K562 (cell line): ENCODE results near the gene MTNR1B. TPM values are rescaled to one million over a fixed set of nuclear protein-coding genes. Genes with fewer than 3 reads are reported as not detected.

ENCODE experiments used
- ATAC-seq: fragments of 200-7000 bp; cut with Tn5 transposase; 3 replicates; pipeline ENCODE4 v1.9.1; 2020; ENCODE audit warnings: moderate library complexity
- BruUV-seq: library from RNA; stranded (reverse); fragments of 400-500 nt; replicated peaks from 2 replicates; lab custom pipeline; 2021; lab: Mats Ljungman, UMichigan
- CTCF ChIA-PET: fragments of 300-600 bp; formaldehyde crosslinking; extraction: SDS; loops from one replicate; lab custom pipeline; 2021; ENCODE audit warnings: low intra/inter-chr PET ratio; lab: Yijun Ruan, JAX
- POLR2A ChIA-PET: fragments of 300-600, 350-650 bp; sonication (Branson Sonifier 250); formaldehyde crosslinking; extraction: SDS; loops from one replicate; lab custom pipeline; 2021; ENCODE audit warnings: antibody characterized with exemption, inconsistent platforms; lab: Yijun Ruan, JAX
- DNase-seq, 4 experiments: peaks; one replicate each; pipeline versions ENCODE4 v3.0.0 to v3.0.0-alpha.2; 2011 to 2018; ENCODE audit warnings: low spot score in 3 of 4, mixed read lengths in 3 of 4; ENCODE audit errors: extremely low read depth in 1 of 4
- FAIRE-seq: peaks from 2 replicates; lab custom pipeline; 2011; peaks lifted over from hg19 to GRCh38; lab: Jason Lieb, UNC
- H2AFZ ChIP-seq: 2 replicates; pipeline ENCODE4 v1.6.0; 2011; ENCODE audit warnings: low read depth, low read length, control low read depth, inconsistent platforms
- H3K27ac ChIP-seq: fragments of 200-600 bp; 3 replicates; pipeline ENCODE4 v1.8.0; 2011; ENCODE audit warnings: low read depth, mild to moderate bottlenecking, control low read depth, inconsistent platforms, low read length, moderate library complexity, mixed read lengths; ENCODE audit errors: extremely low read depth
- H3K27me3 ChIP-seq, 2 experiments: fragments of 300-600 bp in 1 of 2; 2 replicates in 1 of 2; 3 replicates in 1 of 2; pipeline versions ENCODE4 v1.6.0 to v1.8.0; 2011; ENCODE audit warnings: inconsistent platforms in 2 of 2, low read length in 2 of 2, mild to moderate bottlenecking in 1 of 2, mixed read lengths in 1 of 2, moderate library complexity in 1 of 2; ENCODE audit not compliant: control insufficient read depth in 2 of 2, insufficient read depth in 2 of 2
- H3K36me3 ChIP-seq: fragments of 300-600 bp; 3 replicates; pipeline ENCODE4 v1.8.0; 2011; ENCODE audit warnings: mild to moderate bottlenecking, low read length, inconsistent platforms; ENCODE audit not compliant: control insufficient read depth, insufficient read depth
- H3K4me1 ChIP-seq, 2 experiments: fragments of 200-600 bp in 1 of 2; replicated peaks in 1 of 2; 2 replicates in 1 of 2; 3 replicates in 1 of 2; pipeline versions ENCODE4 v1.5.1 to v1.8.0; 2011; ENCODE audit warnings: inconsistent platforms in 2 of 2, low read length in 2 of 2, mild to moderate bottlenecking in 1 of 2, mixed read lengths in 1 of 2, moderate library complexity in 1 of 2; ENCODE audit not compliant: control insufficient read depth in 2 of 2, insufficient read depth in 2 of 2
- H3K4me2 ChIP-seq: 2 replicates; pipeline ENCODE4 v1.6.1; 2011; ENCODE audit warnings: low read length, control low read depth, inconsistent platforms, mixed read lengths; ENCODE audit not compliant: insufficient read depth
- H3K4me3 ChIP-seq: fragments of 200-600 bp; sonication (generic), shearing (Covaris generic); 2 replicates; pipeline ENCODE4 v1.5.1; 2016; ENCODE audit warnings: control low read depth, inconsistent platforms
- H3K79me2 ChIP-seq: fragments of 200-600 bp; 3 replicates; pipeline ENCODE4 v1.8.0; 2011; ENCODE audit warnings: low read length, inconsistent platforms; ENCODE audit not compliant: control insufficient read depth, insufficient read depth
- H3K9ac ChIP-seq, 2 experiments: 2 replicates each; pipeline versions ENCODE4 v1.6.0 to v1.6.1; 2011; ENCODE audit warnings: low read depth in 2 of 2, low read length in 2 of 2, control low read depth in 1 of 2, inconsistent platforms in 1 of 2, mild to moderate bottlenecking in 1 of 2, mixed read lengths in 1 of 2; ENCODE audit not compliant: insufficient read depth in 1 of 2
- H3K9me1 ChIP-seq: one replicate; pipeline ENCODE4 v1.6.0; 2011; ENCODE audit warnings: inconsistent platforms, mild to moderate bottlenecking, low read length, moderate library complexity; ENCODE audit not compliant: control insufficient read depth, insufficient read depth
- H3K9me3 ChIP-seq: replicated peaks from 2 replicates; pipeline ENCODE4 v1.5.1; 2011; ENCODE audit warnings: low read depth, low read length, inconsistent platforms; ENCODE audit not compliant: control insufficient read depth, insufficient read depth
- H4K20me1 ChIP-seq: replicated peaks from 2 replicates; pipeline ENCODE4 v1.6.1; 2011; ENCODE audit warnings: low read length, inconsistent platforms, mixed read lengths; ENCODE audit not compliant: control insufficient read depth, insufficient read depth
- ATF7 ChIP-seq: fragments of 450-650 bp; IDR thresholded peaks from 2 replicates; pipeline ENCODE4 v1.7.1; 2014; ENCODE audit warnings: mild to moderate bottlenecking, moderate library complexity
- GABPB2 ChIP-seq: fragments of 250-450 bp; sonication (Bioruptor Pico); conservative IDR thresholded peaks from 2 replicates; pipeline ENCODE4 v1.5.1; 2021; ENCODE audit warnings: mild to moderate bottlenecking
- HEY1 ChIP-seq: fragments of 250-450 bp; sonication (Bioruptor Pico); IDR thresholded peaks from 2 replicates; pipeline ENCODE4 v1.5.0; 2020; ENCODE audit warnings: mild to moderate bottlenecking, moderate library complexity, borderline replicate concordance
- NFE2 ChIP-seq: IDR thresholded peaks from 2 replicates; pipeline ENCODE4 v1.6.1; 2014; ENCODE audit warnings: antibody characterized with exemption, low read depth
- NFYB ChIP-seq: IDR thresholded peaks from 2 replicates; pipeline ENCODE4 v1.6.1; 2011; ENCODE audit warnings: mild to moderate bottlenecking, moderate library complexity; ENCODE audit not compliant: insufficient read length; ENCODE audit errors: extremely low read depth
- PTBP1 ChIP-seq: fragments of 200-400 bp; formaldehyde crosslinking; IDR thresholded peaks from 2 replicates; pipeline ENCODE4 v1.6.1; 2017; ENCODE audit warnings: low read depth, low read length
- ZFX ChIP-seq: sonication (generic); formaldehyde crosslinking; IDR thresholded peaks from 2 replicates; pipeline ENCODE4 v1.8.0; 2022; ENCODE audit warnings: mild to moderate bottlenecking, missing genetic modification reagents, moderate library complexity
- ZNF644 ChIP-seq: fragments of 200-800 bp; sonication (Bioruptor generic); IDR thresholded peaks from 2 replicates; pipeline ENCODE4 v1.6.1; 2016; ENCODE audit warnings: low read depth, missing genetic modification characterization, missing compliant biosample characterization
- WGBS: fragments of 100-300 bp; shearing (Covaris generic); methylation state at CpG from one replicate; pipeline ENCODE4 v1.1.6; 2016; ENCODE audit warnings: low coverage, mixed read lengths; ENCODE audit not compliant: insufficient coverage; ENCODE audit errors: missing lambda C conversion rate; 5-methylcytosine and 5-hydroxymethylcytosine counted together
- in situ Hi-C: fragments of 300-500 bp; cut with MboI; formaldehyde crosslinking; loops from 4 replicates; pipeline ENCODE4 v1.15.0; 2018; ENCODE audit warnings: inconsistent platforms, mixed read lengths
- intact Hi-C: fragments of 100-400 bp; cut with micrococcal nuclease; formaldehyde crosslinking; loops from 2 replicates; pipeline ENCODE4 v1.14.2; 2022
- polyA plus RNA-seq, 8 experiments: library from polyadenylated mRNA; depleted of rRNA in 4 of 8; stranded (reverse) in 5 of 8; unstranded in 3 of 8; fragments of >200 nt; fragmentation: Nextera tagmentation in 2 of 8; fragmentation: Illumina TruSeq in 1 of 8; extraction: Ambion mirVana in 2 of 8; extraction: Trizol in 1 of 8; gene quantifications; 2 replicates each; pipeline versions ENCODE4 v1.2.1 to v1.2.3, GENCODE V29; 2011 to 2014; ENCODE audit warnings: inconsistent platforms in 1 of 8, missing spikeins in 1 of 8
- total RNA-seq, 7 experiments: library from RNA; depleted of rRNA in 6 of 7; stranded (reverse); fragments of >200 nt in 6 of 7; fragmentation: Illumina TruSeq in 2 of 7; extraction: Trizol in 2 of 7; gene quantifications; 2 replicates each; pipeline versions ENCODE4 v1.2.1 to v1.2.3, GENCODE V29; 2011 to 2021; ENCODE audit warnings: low replicate concordance in 1 of 7
- TF ChIP-seq, protein P1 (sequence below): fragments of 250-450 bp; sonication (Bioruptor Pico); IDR thresholded peaks from 2 replicates; pipeline ENCODE4 v1.5.0; 2020; ENCODE audit warnings: mild to moderate bottlenecking, borderline replicate concordance
- TF ChIP-seq, protein P2 (sequence below): fragments of 200-800 bp; sonication (Bioruptor generic); IDR thresholded peaks from 2 replicates; pipeline ENCODE4 v1.6.1; 2017; ENCODE audit warnings: missing genetic modification characterization, missing compliant biosample characterization

The MTNR1B gene
- total and polyA plus RNA-seq, 9 of the 15 experiments (the other 6 are each of a cell fraction or from before 2014, with no cell fraction given), result not detected

DNA sequence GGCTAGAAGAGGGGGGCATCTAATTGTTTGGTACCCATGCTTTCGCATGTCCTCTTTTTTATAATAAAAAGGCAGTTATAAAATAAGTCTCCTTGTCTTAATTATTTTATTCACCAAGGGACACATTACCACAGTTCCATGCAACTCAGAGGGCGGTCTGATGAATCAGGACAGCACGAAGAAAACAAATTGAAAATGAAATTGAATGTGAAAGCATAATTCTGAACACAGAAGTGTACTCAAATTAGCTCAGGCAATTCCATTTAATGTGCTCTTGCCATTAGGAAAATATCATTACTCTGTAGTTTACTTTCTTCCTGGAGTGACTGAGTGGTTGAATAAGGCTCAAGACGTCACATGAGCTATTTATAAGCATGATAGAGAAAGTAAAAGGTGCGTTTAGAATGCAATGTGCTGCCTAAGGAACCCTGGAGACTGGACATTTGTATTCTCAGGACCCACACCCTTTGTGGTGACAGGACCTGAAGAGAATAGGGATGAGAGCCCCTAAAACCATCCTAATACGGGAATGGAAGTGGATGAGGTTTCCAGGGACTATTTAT lies 59.6 kb downstream of the MTNR1B start:
- ChIA-PET POLR2A (no interaction called here), CTCF (no interaction called here)
- Histone ChIP-seq H3K79me2 (no peaks in the 10 kb centered on the region), H3K27ac (no peak overlapping the region), H3K27me3 (no peaks in the 10 kb centered on the region), H2AFZ (no peak overlapping the region), H3K4me3 (no peak overlapping the region), H3K9me3 (no peaks in the 10 kb centered on the region), H3K4me2 (no peak overlapping the region), H3K4me1 (no peaks in the 10 kb centered on the region; a peak in 1 of 5 replicates), H3K9ac (no peak overlapping the region), H4K20me1 (no peaks in the 10 kb centered on the region), H3K36me3 (no peaks in the 10 kb centered on the region), H3K9me1 (no peaks in the 10 kb centered on the region)
- WGBS, result 3% methylated on average over 6 of the region's 6 CpGs
- ATAC-seq, result no peak
- intact Hi-C loops (no loop called here), in situ Hi-C loops (no loop called here)
- TF ChIP-seq GABPB2, result no peak
- TF ChIP-seq ATF7, result no peak
- TF ChIP-seq NFE2, result no peak
- no peak for TF ChIP-seq PTBP1
- TF ChIP-seq, protein P1, sequence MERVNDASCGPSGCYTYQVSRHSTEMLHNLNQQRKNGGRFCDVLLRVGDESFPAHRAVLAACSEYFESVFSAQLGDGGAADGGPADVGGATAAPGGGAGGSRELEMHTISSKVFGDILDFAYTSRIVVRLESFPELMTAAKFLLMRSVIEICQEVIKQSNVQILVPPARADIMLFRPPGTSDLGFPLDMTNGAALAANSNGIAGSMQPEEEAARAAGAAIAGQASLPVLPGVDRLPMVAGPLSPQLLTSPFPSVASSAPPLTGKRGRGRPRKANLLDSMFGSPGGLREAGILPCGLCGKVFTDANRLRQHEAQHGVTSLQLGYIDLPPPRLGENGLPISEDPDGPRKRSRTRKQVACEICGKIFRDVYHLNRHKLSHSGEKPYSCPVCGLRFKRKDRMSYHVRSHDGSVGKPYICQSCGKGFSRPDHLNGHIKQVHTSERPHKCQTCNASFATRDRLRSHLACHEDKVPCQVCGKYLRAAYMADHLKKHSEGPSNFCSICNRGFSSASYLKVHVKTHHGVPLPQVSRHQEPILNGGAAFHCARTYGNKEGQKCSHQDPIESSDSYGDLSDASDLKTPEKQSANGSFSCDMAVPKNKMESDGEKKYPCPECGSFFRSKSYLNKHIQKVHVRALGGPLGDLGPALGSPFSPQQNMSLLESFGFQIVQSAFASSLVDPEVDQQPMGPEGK (CRISPR knock-in tag), result no peak
- TF ChIP-seq HEY1 (CRISPR knock-in tag), result no peak
- TF ChIP-seq ZNF644 (tag), result no peak
- TF ChIP-seq ZFX (CRISPR knock-in tag), result no peak
- no peak for TF ChIP-seq NFYB
- TF ChIP-seq, protein P2, sequence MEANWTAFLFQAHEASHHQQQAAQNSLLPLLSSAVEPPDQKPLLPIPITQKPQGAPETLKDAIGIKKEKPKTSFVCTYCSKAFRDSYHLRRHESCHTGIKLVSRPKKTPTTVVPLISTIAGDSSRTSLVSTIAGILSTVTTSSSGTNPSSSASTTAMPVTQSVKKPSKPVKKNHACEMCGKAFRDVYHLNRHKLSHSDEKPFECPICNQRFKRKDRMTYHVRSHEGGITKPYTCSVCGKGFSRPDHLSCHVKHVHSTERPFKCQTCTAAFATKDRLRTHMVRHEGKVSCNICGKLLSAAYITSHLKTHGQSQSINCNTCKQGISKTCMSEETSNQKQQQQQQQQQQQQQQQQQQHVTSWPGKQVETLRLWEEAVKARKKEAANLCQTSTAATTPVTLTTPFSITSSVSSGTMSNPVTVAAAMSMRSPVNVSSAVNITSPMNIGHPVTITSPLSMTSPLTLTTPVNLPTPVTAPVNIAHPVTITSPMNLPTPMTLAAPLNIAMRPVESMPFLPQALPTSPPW (CRISPR knock-in tag), result no peak
- FAIRE-seq, result no peak
- DNase-seq, result no peak
- no TSS peak for BruUV-seq
